GM19463 (cell line): Measurements from ENCODE around the gene COMMD9.

Source experiments
- ATAC-seq: cut with Tn5 transposase; IDR thresholded peaks from one replicate; pipeline ENCODE4 v1.9.1; 2021; ENCODE audit warnings: mild to moderate bottlenecking, moderate library complexity; ENCODE audit not compliant: unreplicated experiment

COMMD9 gene

DNA sequence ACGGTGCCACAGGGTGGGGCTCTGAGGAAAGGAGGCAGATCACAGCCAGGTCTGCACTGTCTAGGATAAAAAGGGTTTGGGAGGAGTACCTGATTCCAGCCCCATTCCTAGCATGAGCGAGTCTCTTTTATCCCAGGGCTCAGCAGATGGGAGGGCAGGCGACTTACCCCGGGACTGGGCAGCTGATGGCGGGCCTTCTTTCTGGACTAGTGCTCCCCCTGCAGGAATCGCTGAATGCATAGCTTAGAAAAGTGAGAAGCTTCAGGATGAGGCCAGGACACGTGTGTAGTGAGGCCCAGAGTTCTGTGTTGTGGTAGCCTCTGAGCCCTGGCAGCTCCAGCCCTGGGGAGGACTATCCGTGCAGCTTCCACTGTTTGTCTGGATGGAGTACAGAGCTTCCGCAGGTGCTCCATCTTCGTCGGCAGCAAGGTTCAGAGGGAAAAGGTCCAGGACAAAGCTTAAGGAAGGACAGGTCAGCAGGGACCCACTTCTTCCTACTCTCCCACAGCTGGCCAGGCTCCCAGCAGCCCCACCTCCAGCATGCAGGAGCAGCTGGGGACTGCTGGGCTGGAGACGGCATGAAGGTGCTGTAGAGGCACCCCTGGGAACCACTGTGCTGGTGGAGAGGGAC is 30.4 kb downstream of the COMMD9 start:
- ATAC-seq, result no peak

DNA sequence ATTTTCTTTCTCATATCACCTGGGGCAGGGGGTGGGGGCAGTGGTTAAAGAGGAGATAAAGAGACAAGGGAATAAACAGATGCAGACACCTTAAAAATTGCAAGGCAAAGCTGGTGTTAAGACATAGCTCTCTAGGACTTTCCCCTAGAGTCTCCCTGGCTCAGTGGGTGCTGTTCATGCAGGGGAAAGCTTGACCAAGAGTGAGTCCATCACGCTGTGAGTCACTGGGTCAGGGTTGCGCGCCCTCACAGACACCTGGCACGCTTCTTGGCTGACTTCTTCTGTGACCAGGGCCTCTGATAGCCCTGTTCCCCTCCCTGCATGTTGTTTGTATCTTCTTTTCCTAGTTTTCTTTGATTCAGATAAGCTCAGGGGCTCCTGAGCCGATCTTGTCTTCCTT is 31.9 kb downstream of the COMMD9 start:
- ATAC-seq, result no peak

DNA sequence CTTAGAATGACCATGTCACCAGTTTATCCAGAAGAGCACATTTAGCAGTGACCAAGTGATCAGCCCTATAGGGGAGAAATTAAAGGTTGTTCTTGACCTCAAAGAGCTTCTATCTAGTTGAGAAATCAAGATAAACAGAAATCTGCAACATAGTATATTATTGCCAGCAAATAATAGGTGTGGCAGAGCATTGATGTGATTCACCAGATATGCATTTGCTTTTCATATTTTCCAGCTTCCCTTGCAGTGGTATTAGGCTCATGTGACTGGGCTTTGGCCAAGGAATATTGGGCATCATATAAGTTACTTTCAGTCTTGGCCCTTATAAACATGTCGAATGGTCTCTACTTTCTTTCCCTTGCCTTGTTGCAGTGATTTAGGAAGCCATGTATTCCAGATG is 34.5 kb downstream of the COMMD9 start:
- ATAC-seq, result no peak

DNA sequence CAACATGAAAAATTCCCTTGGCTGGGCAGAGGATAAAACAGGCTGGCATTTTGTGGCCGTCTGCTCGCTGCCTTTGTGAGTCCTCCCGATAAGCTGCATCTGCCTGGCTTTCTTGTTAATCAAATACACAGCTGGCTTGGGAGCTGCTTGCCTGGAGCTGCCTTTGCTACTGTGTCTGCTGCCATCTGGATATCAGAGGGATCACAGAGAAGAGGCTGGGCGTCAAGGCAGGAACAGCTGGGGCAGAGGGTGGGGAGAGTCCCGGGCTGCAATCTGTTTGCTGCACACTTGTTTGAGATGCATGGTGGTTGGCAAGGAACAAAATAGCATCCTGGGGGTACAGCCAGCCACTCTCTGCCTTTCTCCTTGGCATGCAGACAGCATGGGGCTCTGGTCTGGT is 36.0 kb downstream of the COMMD9 start:
- ATAC-seq, result no peak

DNA sequence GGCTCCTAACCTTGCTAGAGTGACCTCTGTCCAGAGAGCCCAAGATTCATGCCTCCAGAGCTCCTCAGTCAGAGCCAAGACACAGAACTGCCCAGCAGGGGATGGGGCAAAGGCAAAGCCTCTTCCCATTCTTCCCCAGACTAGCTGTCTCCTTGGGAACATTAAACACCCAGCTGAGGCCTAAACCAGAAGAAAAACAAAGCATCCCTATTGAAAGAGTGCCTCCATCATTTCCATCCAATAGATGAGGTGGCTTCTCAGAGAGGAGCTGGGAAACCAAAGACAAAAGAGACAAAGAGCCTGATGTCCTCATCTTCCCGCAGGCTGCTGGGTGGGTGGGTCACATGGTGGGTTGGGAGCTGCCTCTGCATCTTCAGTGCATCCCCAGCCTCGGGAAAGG is 37.4 kb downstream of the COMMD9 start:
- ATAC-seq, result no peak

DNA sequence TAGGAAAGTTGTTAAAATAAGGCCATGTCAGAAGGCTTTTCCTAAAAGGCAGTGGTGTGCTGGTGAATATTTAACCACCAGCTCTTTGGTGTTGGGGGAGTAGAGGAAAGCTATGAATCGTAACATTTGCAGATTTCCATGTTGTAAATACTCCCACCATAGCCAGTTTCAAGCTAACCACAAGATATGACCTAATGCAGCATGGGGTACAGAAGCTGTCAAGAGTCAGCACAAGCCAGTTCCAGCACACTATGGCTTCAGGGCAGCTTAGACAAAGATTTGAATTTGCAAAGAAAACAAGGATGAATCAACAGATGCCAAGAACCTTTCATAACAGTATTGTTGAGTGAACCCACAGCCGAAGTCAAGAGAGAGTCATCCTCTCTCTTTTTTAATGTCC is 40.0 kb downstream of the COMMD9 start:
- ATAC-seq, result no peak

DNA sequence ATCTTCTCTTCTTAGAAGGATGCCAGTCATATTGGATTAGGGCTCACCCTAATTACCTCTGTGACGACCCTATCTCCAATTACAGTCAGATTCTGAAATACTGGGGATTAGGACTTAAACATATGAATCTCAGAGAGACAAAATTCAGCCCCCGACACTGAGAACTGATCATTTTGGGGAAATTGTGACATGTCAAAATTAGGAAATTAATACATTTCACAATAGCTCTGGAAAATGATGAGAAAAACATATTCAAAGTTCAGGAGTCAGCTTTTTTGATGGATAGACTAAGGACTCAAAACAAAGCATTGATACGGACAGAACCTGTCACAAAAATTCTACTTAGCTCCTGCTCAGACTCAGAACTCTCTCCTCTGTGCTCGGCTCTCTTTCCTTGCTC is 40.8 kb downstream of the COMMD9 start:
- no peak for ATAC-seq

DNA sequence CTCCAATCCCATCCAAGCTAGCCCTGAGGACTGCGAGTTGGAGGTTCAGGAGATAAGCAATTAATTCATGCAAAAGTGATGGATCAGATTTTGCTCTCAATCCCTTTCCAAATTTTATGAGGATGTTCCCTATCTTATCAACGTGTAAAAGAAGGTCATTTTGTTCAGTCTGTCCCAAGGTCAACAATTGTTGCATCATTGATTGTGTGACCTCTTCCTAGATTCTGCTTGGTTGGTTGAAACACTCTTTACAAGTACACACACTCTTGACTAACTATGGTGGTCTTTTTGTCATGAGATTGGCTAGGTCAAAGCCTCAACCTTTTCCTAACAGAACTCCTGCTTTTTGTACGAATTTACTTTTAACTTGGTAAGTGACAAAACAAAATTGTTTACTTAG is 41.7 kb downstream of the COMMD9 start:
- no peak for ATAC-seq

DNA sequence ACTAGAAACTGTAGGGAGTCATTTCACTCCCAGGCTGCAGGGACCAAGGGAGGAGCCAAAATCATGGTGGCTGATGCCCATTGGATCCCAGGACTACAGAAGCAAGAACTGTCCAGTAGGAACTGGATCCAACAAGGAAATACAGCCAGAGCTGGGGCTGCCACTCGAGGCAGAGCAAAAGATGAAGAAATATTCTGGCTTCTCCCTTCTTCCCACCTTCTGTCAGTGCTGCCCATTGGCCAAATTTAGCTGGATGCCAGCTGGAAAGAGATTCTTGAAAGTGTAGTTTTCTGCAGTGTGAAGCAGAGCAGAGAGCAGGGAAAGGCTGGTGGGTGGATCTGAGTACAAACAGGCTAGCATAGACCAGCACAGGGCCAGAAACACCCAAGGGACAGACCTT is 45.6 kb downstream of the COMMD9 start:
- no peak for ATAC-seq

DNA sequence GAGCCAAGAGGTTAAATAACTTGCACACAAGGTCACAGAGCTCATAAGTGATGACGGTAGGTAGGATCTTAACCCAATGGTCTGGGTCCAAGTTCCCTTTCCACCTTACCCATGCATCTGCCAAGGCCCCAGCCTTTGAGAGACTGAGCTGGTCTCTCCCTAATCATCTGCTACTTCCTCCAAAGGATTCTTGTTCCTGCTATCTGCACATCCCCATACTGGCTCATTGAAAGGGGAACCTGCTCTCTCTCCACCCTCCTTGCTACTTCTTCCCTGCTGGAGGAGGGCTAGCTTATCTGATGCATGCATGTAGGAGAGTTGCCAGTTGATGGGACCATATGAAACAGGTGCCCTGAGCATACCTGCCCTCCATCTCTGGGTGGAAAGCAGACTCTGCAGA is 47.7 kb downstream of the COMMD9 start:
- no peak for ATAC-seq

DNA sequence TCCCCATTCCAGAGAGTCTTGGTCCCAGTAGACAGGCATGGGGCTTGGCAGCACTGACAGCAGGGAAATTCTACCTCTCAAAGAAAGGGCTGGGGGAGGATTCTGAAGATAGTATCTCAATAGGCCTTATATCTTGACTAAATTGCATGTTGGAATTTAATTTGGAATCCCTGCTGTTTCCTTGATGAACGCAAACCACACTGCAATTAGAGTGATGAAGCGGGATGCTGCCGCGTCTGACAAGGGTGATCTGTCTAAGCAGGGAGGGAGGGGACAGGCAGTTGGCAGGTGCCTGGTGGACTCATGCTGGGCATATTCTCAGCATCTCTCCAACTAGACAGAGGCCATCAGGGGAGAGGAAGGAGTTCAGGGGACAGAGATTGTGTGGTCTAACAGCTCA is 48.4 kb downstream of the COMMD9 start:
- no peak for ATAC-seq

DNA sequence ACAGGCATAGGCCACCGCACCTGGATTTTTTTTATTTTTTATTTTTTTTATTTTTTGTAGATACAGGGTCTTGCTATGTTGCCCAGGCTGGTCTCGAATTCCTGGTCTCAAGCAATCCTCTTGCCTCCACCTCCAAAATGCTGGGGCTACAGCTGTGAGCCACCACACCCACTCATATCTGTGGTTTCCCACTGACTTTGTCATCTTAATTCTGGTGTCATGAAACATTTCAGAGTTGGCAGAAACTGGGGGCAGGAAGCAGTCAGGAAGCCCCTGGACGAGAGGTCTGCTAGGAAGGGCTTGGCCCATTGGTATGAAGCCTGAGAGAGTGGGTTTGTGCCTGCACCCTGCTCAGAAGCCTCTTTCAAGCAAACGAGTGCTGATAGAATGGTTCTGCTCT is 49.1 kb downstream of the COMMD9 start:
- ATAC-seq, result no peak

DNA sequence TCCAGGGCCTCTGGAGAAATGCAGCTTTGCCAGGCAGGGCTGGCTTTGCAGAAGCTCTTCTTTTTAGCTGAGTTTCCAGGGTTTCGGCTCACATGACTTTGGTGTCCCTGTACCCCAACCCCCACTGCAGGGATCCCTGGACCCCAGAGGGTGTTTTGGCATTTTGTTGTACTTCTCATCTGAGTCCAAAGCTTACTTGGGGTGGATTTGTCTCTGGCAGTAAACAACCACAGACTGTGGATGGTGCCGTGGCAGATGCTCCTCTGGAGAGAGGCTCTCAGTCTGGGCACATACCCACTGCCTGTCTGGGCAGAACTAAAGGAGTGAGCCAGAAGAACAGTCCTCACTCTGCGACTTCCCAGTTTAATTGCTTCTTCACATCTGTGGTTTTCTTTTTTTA is 49.6 kb downstream of the COMMD9 start:
- ATAC-seq, result no peak

DNA sequence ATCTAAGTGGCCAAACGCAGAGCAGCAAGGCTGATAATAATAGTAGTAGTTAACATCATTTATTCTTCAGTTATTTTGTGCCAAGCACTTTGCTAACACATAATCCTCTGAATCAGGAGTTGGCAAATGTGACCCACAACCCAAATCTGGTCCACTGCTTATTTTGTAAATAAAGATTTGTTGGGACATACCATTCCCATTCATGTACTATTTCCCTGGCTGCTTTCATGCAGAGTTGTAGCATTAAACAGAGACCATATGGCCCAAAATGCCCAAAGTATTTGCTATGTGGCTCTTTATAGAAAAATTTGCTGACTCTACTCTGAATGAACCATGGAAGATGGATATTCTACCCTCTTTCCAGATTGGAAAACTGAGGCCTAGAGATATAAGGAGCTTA is 50.3 kb downstream of the COMMD9 start:
- ATAC-seq, result no peak

DNA sequence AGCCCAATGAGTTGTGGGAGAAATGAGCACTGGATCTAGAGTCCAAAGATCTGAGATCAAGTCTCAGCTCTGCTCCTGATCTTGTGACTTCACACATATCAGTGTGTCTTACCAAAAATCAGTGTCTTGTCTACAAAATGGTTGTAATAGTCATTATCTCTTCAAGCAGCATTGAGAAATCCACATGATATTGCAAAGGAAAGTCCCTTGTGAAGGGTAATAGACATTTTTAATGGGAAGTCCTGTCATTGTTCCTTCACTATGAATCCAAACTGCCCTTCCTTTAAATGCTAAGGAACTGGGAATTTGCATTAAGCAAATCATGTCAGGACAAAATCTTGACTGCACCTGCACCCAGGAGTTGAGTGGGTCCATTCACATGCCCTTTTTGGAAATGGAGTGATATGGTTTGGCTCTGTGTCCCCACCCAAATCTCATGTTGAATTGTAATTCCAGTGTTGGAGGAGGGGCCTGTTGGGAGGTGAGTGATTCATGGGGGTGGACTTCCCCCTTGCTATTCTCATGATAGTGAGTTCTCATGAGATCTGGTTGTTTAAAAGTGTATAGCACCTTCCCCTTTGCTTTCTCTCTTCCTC is 51.1 kb downstream of the COMMD9 start:
- ATAC-seq, result no peak

DNA sequence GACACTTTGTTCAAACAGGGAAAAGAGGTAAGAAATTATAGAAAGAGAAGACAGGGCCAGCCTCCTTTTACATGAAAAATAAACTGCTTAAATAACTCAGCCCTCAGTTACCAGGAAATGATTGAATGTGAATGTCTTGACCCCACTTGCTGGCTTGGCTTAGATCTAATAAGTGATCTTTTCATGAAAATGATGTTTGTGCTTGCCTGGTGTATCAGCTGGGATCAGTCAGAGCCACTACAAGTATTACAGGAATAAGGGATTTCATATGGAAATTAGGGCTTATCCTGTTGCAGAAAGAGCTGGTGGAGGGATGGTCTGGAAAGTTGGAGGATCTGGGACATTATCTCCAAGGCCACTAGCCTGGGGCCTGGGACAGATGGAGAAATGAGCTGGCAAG is 51.8 kb downstream of the COMMD9 start:
- ATAC-seq, result no peak

DNA sequence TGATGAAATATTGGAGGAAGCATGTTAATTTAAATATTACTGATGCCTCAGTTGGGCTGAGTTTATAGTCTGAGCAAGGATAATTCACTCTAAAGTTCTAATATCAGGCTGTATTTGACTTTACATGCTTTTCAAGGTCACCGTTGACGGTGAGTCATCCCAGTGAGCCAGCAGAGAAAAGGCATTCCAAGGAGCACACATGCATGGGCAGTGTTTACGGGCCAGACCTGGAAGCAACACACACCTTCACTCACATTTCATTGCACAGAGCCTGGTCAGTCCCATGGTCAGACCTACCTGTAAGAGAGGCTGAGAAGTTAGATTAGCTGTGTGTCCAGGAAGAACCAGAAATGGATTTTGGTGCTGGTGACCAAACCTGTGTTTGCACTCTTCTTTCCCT is 53.5 kb downstream of the COMMD9 start:
- ATAC-seq, result no peak

DNA sequence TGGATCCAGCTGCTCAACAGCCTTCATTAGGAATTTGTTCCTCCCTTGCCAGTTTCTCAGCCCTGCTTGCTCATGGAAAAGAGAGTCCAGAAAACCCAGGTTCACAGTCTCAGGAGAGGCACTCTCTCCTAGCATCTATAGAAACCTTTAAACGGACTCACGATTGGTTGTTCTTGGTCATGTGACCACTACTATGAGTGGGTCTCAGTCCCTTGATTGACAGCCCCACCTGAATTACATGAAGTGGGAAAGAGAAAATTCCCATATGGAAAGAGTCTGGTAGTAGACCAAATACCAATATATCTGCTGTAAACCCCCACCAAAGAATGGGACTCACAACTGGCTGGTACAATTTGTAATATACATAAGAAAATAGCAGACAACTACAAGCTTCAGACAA is 54.4 kb downstream of the COMMD9 start:
- no peak for ATAC-seq

DNA sequence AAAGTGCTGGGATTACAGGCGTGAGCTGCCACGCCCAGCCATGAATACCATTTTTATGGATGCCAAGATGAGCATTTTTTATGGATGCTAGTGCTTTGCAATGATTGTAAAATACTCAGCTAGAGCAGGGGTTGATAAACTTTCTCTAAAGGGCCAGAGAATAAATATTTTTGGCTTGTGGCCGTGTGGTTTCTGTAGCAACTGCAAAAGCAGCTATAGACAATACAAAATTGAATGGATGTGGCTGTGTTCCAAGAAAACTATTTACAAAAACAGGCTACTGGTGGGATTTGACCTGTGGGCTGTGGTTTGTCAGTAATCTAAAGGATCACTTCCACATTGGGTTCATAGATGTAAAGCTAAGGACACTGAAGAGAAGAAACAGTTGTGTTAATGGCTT is 56.0 kb downstream of the COMMD9 start:
- ATAC-seq, result no peak

DNA sequence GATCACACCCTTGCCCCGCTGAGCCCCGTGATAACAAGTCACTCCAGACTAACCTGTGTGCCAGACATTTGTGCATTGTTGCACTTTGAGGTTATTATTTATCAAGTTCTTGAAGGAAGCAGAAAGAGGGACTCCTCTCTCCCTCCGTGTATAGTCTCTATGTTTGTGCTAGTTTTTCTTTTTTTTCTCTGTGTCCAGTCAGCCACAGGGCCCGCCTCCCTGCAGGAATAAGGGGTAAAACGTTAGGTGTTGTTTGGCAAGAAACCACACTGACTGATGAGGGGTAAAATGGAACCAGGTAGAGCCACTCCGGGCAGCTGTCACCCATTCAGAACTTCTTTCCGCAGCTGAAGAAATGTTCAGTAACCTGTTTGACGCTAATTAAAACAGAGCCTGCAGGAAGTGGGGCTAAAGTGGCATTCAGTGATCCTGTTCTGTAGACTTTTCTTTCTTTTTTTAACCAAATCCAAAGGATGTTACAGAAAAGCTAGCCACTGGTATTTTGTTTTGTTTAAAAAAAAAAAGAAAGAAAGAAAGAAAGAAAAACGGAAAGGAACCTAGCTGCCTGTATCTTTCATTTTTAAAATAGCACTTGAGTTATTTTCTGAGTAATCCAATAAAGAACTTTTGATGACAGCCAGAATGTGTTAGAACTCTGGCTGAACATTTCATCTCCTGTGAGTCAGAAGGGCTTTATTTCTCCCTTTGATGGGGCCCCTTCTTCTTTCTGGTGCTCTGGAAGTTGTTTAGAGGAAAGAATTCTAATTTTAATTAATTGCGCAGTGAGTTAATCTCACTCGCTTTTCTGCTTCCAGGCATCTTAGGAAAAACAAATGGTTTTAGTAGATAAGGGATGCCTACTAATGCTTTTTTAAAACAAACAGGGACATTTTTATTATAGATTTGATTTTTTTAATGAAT is 58.2 kb downstream of the COMMD9 start:
- ATAC-seq, result no peak

DNA sequence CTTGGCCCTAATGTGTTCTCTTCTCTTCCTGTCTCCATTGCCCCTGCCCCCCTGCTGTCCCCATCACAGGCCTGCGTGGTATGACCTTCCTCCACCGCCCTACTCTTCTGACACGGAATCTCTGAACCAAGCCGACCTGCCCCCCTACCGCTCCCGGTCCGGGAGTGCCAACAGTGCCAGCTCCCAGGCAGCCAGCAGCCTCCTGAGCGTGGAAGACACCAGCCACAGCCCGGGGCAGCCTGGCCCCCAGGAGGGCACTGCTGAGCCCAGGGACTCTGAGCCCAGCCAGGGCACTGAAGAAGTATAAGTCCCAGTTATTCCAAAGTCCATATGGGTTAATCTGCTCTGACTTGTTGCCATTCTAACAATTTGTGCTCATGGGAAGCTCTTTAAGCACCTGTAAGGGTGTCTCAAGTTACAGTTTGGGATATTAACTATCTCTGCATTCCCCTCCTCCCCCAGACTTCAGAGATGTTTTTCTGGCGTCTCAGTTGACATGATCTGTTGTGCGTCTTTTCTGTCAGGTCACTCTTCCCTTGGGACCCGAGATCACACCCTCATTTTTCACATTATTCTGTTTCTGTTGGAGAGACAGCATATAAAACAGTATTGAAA is 60.0 kb downstream of the COMMD9 start:
- no peak for ATAC-seq

DNA sequence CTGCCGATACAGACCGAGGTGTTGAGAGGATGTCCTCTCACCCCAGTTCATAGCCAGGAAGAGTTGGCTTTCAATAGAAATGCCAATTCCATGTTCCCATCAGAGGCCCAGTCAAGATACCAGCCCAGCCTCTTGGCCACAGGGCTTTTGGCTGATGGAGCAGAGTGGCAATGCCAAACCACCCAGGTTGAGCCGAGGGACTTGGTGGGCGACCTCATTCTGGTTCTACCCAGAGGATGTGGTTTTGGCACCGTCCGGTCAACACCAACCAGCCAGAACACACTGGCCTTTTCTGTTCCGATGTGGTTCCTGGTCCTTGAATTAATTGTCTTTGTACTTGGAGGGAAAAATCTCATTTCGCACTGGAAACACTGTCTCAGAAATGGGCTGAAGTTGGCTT is 60.5 kb downstream of the COMMD9 start:
- no peak for ATAC-seq
